ENCODE results near the gene PRPF19. TPM values are rescaled to one million over a fixed set of nuclear protein-coding genes. Genes with fewer than 3 reads are reported as not detected.

PRPF19 gene
- total RNA-seq, 2 donors from 2014 or later, result 22.1 to 27.0 TPM

GRCh38 chr11:60919320-60919719 lies 12.9 kb upstream of the PRPF19 start:
- Histone ChIP-seq H3K27ac (no peak overlapping the region), H3K4me1 (peaks cover 41% of the 10 kb centered on the region), H3K36me3 (replicated peaks in 1 of 2; ENCODE audit: insufficient read depth in 1 of 2, low read depth in 2 of 2) (peaks cover 19 to 20% of the 10 kb centered on the region in 2 donors), H3K9me3 (no peaks in the 10 kb centered on the region), H3K27me3 (no peaks in the 10 kb centered on the region), H3K4me3 (no peak overlapping the region)
- TF ChIP-seq CTCF (IDR thresholded peaks at IDR 0.05) (no peak), POLR2A (IDR thresholded peaks at IDR 0.05) (no peak)
- WGBS, 2 donors, result 68 to 87% methylated on average over 1 of the region's 1 CpG
- intact Hi-C loops (cut with DNase I), result no loop called here
- DNase-seq (no peak), ATAC-seq (no peak)

GRCh38 chr11:60918939-60919265 lies 12.5 kb upstream of the PRPF19 start:
- Histone ChIP-seq H3K27ac (no peak overlapping the region), H3K36me3 (replicated peaks in 1 of 2; ENCODE audit: insufficient read depth in 1 of 2, low read depth in 2 of 2) (peaks cover 19 to 20% of the 10 kb centered on the region in 2 donors), H3K4me3 (no peak overlapping the region), H3K9me3 (no peaks in the 10 kb centered on the region), H3K4me1 (peaks cover 37% of the 10 kb centered on the region), H3K27me3 (no peaks in the 10 kb centered on the region)
- TF ChIP-seq POLR2A (IDR thresholded peaks at IDR 0.05) (no peak), CTCF (IDR thresholded peaks at IDR 0.05) (no peak)
- DNase-seq, result no peak
- WGBS, 2 donors, result 51 to 64% methylated on average over 2 of the region's 2 CpGs
- intact Hi-C loops (cut with DNase I), result no loop called here
- no peak for ATAC-seq

GRCh38 chr11:60918251-60918938 lies 12.0 kb upstream of the PRPF19 start:
- Histone ChIP-seq H3K27ac (no peak overlapping the region), H3K4me1 (peaks cover 34% of the 10 kb centered on the region), H3K4me3 (no peak overlapping the region), H3K9me3 (no peaks in the 10 kb centered on the region), H3K27me3 (no peaks in the 10 kb centered on the region), H3K36me3 (replicated peaks in 1 of 2; ENCODE audit: insufficient read depth in 1 of 2, low read depth in 2 of 2) (peaks cover 19 to 20% of the 10 kb centered on the region in 2 donors)
- ATAC-seq (no peak), DNase-seq (no peak)
- intact Hi-C loops (cut with DNase I), result no loop called here
- 83 to 85% methylated on average over 4 of the region's 4 CpGs for WGBS, 2 donors
- no peak for TF ChIP-seq CTCF (IDR thresholded peaks at IDR 0.05)
- TF ChIP-seq POLR2A (IDR thresholded peaks at IDR 0.05), result no peak

GRCh38 chr11:60917267-60917666 lies 10.9 kb upstream of the PRPF19 start:
- Histone ChIP-seq H3K27ac (no peak overlapping the region), H3K36me3 (replicated peaks in 1 of 2; ENCODE audit: insufficient read depth in 1 of 2, low read depth in 2 of 2) (peaks cover 13 to 20% of the 10 kb centered on the region in 2 donors), H3K9me3 (no peaks in the 10 kb centered on the region), H3K4me1 (peaks cover 39% of the 10 kb centered on the region), H3K4me3 (no peak overlapping the region), H3K27me3 (no peaks in the 10 kb centered on the region)
- ATAC-seq (no peak), DNase-seq (no peak)
- WGBS, 2 donors, result 94 to 100% methylated on average over 1 of the region's 1 CpG
- intact Hi-C loops (cut with DNase I), result no loop called here
- TF ChIP-seq POLR2A (IDR thresholded peaks at IDR 0.05), result no peak
- no peak for TF ChIP-seq CTCF (IDR thresholded peaks at IDR 0.05)

DNA sequence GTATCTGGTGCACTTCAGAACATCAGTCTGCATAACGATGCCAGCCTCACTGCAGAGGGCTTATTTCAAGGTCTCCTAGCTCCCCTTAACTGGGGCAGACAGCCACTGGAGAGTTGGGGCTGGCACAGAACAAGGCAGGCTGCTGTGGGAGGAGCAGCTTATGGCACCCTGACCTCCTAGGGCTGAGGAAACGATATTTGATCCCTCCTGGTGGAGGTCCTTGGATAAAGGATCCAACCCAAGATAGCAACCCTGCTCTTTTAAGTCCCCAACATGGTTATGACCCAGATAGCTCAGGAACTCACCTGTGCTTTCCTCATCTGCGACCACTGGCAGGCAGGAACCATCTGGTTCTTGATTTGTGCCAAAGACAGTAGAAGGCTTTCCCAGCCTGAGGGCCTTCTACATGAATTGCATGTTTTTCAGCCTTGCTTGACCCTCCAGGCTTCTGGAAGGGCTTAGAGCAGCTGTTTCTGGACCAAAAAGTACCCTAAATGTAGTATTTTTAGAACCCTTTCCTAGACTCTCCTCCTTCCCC lies 10.4 kb upstream of the PRPF19 start:
- Histone ChIP-seq H3K4me3 (no peak overlapping the region), H3K36me3 (replicated peaks in 1 of 2; ENCODE audit: insufficient read depth in 1 of 2, low read depth in 2 of 2) (peaks cover 9 to 16% of the 10 kb centered on the region in 2 donors), H3K27me3 (no peaks in the 10 kb centered on the region), H3K9me3 (no peaks in the 10 kb centered on the region), H3K27ac (no peak overlapping the region), H3K4me1 (peaks cover 39% of the 10 kb centered on the region)
- ATAC-seq (no peak), DNase-seq (no peak)
- 41 to 48% methylated on average over 3 of the region's 3 CpGs for WGBS, 2 donors
- TF ChIP-seq CTCF (IDR thresholded peaks at IDR 0.05), result no peak
- no peak for TF ChIP-seq POLR2A (IDR thresholded peaks at IDR 0.05)
- intact Hi-C loops (cut with DNase I), result no loop called here
